ENCODE measurements around the gene MPL. TPM values are rescaled to one million over a fixed set of nuclear protein-coding genes. Genes with fewer than 3 reads are reported as not detected.

The MPL gene
- total and polyA plus RNA-seq, 2 of the 13 experiments (the other 11 are each of a cell fraction or from before 2014, with no cell fraction given), result not detected

DNA sequence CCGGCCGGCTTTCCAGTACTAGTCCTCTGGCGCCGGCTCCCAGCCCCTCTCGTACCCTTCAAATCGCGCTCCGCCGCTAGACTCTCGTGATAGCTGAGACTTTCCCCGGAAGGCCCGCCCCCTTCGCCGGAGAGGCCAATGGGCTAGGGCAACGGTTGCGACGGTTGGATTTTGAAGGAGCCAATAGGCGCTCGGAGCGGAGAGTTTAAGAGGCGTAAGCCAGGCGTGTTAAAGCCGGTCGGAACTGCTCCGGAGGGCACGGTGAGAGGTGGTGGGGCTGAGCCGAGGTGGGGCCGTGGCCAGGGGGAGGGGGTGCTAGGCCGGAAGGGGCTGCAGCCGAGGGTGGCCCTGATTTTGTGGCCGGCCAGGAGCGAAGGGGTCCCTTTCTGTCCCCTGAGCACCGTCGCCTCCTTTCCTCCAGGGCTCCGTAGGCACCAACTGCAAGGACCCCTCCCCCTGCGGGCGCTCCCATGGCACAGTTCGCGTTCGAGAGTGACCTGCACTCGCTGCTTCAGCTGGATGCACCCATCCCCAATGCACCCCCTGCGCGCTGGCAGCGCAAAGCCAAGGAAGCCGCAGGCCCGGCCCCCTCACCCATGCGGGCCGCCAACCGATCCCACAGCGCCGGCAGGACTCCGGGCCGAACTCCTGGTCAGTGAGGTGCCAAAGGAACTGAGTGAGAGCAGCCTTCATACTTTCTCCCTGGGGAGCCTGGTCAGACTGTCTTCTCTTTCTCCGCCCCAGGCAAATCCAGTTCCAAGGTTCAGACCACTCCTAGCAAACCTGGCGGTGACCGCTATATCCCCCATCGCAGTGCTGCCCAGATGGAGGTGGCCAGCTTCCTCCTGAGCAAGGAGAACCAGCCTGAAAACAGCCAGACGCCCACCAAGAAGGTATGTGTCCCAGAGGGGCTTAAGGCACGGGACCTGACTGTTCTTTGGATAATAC is 21.4 kb downstream of the MPL start, which contains the start of gene CDC20 (continued):
- TF ChIP-seq KLF12 (CRISPR knock-in tag; IDR thresholded peaks at IDR 0.05; ENCODE audit: borderline replicate concordance) (no peak), ZSCAN5A (CRISPR knock-in tag; IDR thresholded peaks at IDR 0.05; ENCODE audit: borderline replicate concordance) (peak; percentile 94), RERE (CRISPR knock-in tag; IDR thresholded peaks at IDR 0.05; ENCODE audit: low read depth) (no peak)
- TF ChIP-seq, protein P1, sequence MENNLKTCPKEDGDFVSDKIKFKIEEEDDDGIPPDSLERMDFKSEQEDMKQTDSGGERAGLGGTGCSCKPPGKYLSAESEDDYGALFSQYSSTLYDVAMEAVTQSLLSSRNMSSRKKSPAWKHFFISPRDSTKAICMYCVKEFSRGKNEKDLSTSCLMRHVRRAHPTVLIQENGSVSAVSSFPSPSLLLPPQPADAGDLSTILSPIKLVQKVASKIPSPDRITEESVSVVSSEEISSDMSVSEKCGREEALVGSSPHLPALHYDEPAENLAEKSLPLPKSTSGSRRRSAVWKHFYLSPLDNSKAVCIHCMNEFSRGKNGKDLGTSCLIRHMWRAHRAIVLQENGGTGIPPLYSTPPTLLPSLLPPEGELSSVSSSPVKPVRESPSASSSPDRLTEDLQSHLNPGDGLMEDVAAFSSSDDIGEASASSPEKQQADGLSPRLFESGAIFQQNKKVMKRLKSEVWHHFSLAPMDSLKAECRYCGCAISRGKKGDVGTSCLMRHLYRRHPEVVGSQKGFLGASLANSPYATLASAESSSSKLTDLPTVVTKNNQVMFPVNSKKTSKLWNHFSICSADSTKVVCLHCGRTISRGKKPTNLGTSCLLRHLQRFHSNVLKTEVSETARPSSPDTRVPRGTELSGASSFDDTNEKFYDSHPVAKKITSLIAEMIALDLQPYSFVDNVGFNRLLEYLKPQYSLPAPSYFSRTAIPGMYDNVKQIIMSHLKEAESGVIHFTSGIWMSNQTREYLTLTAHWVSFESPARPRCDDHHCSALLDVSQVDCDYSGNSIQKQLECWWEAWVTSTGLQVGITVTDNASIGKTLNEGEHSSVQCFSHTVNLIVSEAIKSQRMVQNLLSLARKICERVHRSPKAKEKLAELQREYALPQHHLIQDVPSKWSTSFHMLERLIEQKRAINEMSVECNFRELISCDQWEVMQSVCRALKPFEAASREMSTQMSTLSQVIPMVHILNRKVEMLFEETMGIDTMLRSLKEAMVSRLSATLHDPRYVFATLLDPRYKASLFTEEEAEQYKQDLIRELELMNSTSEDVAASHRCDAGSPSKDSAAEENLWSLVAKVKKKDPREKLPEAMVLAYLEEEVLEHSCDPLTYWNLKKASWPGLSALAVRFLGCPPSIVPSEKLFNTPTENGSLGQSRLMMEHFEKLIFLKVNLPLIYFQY (CRISPR knock-in tag; IDR thresholded peaks at IDR 0.05; ENCODE audit: borderline replicate concordance), result no peak
- TF ChIP-seq, protein P2, sequence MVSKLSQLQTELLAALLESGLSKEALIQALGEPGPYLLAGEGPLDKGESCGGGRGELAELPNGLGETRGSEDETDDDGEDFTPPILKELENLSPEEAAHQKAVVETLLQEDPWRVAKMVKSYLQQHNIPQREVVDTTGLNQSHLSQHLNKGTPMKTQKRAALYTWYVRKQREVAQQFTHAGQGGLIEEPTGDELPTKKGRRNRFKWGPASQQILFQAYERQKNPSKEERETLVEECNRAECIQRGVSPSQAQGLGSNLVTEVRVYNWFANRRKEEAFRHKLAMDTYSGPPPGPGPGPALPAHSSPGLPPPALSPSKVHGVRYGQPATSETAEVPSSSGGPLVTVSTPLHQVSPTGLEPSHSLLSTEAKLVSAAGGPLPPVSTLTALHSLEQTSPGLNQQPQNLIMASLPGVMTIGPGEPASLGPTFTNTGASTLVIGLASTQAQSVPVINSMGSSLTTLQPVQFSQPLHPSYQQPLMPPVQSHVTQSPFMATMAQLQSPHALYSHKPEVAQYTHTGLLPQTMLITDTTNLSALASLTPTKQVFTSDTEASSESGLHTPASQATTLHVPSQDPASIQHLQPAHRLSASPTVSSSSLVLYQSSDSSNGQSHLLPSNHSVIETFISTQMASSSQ (IDR thresholded peaks at IDR 0.05; ENCODE audit: low read depth), result no peak
- TF ChIP-seq, protein P2 (CRISPR knock-in tag; IDR thresholded peaks at IDR 0.05; ENCODE audit: borderline replicate concordance), result no peak

All from HepG2 (cell line).